Psoas muscle (tissue), 8 donors: ENCODE results near the gene NR3C1. TPM values are rescaled to one million over a fixed set of nuclear protein-coding genes. Genes with fewer than 3 reads are reported as not detected.

Experiments used
- ATAC-seq, 4 donors: fragments of 200-7000 bp; cut with Tn5 transposase; one replicate each; pipeline ENCODE4 v1.9.1; 2020; ENCODE audit warnings: moderate library complexity in 3 of 4, mild to moderate bottlenecking in 2 of 4
- DNase-seq, 2 donors: peaks; one replicate each; pipeline ENCODE4 v3.0.0-alpha.2; 2020
- H3K27ac ChIP-seq: fragments of 200-600 bp; one replicate; pipeline ENCODE4 v1.8.0; 2022
- H3K27me3 ChIP-seq, 3 donors: fragments of 200-600 bp in 1 of 3; one replicate each; pipeline versions ENCODE4 v1.6.1 to v1.8.0; 2013 to 2022; ENCODE audit warnings: low read length in 2 of 3, mild to moderate bottlenecking in 2 of 3, moderate library complexity in 1 of 3; ENCODE audit not compliant: insufficient read depth in 3 of 3
- H3K36me3 ChIP-seq, 2 donors: fragments of 200-600 bp in 1 of 2; one replicate each; pipeline versions ENCODE4 v1.6.1 to v1.8.0; 2013 to 2022; ENCODE audit warnings: low read depth in 1 of 2, mild to moderate bottlenecking in 1 of 2, moderate library complexity in 1 of 2; ENCODE audit not compliant: insufficient read depth in 1 of 2
- H3K4me1 ChIP-seq: fragments of 200-600 bp; one replicate; pipeline ENCODE4 v1.8.0; 2022
- H3K4me3 ChIP-seq: fragments of 200-600 bp; one replicate; pipeline ENCODE4 v1.8.0; 2022; ENCODE audit warnings: mild to moderate bottlenecking
- H3K9me3 ChIP-seq: fragments of 200-600 bp; one replicate; pipeline ENCODE4 v1.8.0; 2022
- WGBS, 3 donors: extraction: QIAGEN DNeasy Blood & Tissue Kit; methylation state at CpG; one replicate each; pipeline versions ENCODE4 v1.1.6 to v1.1.7; 2013; 5-methylcytosine and 5-hydroxymethylcytosine counted together
- intact Hi-C, 2 donors: fragments of 100-400 bp; cut with DNase I; formaldehyde crosslinking; loops; one replicate each; pipeline versions ENCODE4 v1.11.0 to v1.14.2; 2022
- polyA plus RNA-seq, 3 donors: library from polyadenylated mRNA; stranded (reverse); fragments of 200-250 nt; gene quantifications; one replicate each; pipeline ENCODE4 v1.2.3, GENCODE V29; 2013
- total RNA-seq, 4 donors: library from RNA; stranded (reverse); fragmentation: NEBNext Ultra II Directional in 2 of 4; extraction: Animal tissue kit (Norgen Biotek cat#: 25700) in 2 of 4; gene quantifications; one replicate each; pipeline versions ENCODE4 v1.2.1 to v1.2.4, GENCODE V29; 2021 to 2023
- TF ChIP-seq, protein P1 (sequence below): fragments of 200-600 bp; IDR thresholded peaks from one replicate; pipeline ENCODE4 v1.8.0; 2022; ENCODE audit warnings: antibody characterized with exemption
- donor health status: healthy with polysubstance abuse.
- donor health status: DM: no; HTN: no; CAD: no; lungs with moderate emphysema.
- donor health status: Bipolar disorder and iron deficiency.
- donor health status: healthy.
- donor health status: DM: yes; HTN: yes; CAD: no.
- donor health status: DM: no; HTN: no; CAD: no.
- donor health status: DM: no; HTN: no; CAD: no.
- donor health status: DM: yes; HTN: yes; CAD: no.

NR3C1 gene
- total and polyA plus RNA-seq, 7 donors = 16.5 to 89.7 (median 55.8) TPM

DNA sequence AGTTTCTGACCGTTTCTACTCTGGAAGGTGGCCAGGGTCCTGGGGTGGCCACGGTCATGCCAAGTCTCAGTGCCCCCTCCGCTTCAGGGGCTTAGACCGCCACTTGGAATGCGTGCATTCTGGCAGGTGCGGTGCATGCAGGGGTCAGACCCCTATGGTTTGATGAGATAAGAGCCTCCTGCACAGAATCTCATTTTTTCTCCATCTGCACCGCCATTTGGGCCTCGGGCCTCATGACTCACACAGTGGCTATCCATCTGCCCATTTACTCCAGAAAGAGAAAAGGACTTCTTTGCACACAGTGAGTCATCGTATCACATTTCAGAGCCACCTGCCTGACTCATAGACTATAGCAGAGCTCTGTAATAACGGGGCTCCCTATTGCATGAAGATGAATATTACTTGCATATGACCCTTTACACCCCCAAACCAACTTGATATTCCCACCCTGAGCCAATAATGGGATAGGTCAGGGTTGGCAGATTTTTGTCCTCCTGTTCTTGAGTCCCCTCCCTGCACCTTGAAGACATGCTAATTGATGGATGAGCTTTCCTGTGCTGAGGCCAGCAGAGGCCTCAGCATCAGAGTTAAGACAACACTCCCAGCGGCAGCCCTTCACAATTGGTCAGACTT, 157.4 kb downstream of the NR3C1 start:
- WGBS, 3 donors = 44 to 69% (median 57%) methylated on average over 11 of the region's 11 CpGs
- Histone ChIP-seq H3K36me3 (no peaks in the 10 kb centered on the region), H3K9me3 (no peaks in the 10 kb centered on the region), H3K4me3 (peak overlapping the region; percentile 27), H3K27ac (peak overlapping the region; percentile 87), H3K27me3 (no peaks in the 10 kb centered on the region), H3K4me1 (peaks cover 64% of the 10 kb centered on the region)
- TF ChIP-seq, protein P1, sequence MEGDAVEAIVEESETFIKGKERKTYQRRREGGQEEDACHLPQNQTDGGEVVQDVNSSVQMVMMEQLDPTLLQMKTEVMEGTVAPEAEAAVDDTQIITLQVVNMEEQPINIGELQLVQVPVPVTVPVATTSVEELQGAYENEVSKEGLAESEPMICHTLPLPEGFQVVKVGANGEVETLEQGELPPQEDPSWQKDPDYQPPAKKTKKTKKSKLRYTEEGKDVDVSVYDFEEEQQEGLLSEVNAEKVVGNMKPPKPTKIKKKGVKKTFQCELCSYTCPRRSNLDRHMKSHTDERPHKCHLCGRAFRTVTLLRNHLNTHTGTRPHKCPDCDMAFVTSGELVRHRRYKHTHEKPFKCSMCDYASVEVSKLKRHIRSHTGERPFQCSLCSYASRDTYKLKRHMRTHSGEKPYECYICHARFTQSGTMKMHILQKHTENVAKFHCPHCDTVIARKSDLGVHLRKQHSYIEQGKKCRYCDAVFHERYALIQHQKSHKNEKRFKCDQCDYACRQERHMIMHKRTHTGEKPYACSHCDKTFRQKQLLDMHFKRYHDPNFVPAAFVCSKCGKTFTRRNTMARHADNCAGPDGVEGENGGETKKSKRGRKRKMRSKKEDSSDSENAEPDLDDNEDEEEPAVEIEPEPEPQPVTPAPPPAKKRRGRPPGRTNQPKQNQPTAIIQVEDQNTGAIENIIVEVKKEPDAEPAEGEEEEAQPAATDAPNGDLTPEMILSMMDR = no peak
- DNase-seq (peak; percentile 43 to 67), ATAC-seq (peak; percentile 79 to 84 (median 82))
- intact Hi-C loops = loop anchor here (5.0 to 10.0 kb wide), 2 partner anchors 71 to 159 kb away; partner anchors contain the start of gene NR3C1 (in 1 of the 2)

DNA sequence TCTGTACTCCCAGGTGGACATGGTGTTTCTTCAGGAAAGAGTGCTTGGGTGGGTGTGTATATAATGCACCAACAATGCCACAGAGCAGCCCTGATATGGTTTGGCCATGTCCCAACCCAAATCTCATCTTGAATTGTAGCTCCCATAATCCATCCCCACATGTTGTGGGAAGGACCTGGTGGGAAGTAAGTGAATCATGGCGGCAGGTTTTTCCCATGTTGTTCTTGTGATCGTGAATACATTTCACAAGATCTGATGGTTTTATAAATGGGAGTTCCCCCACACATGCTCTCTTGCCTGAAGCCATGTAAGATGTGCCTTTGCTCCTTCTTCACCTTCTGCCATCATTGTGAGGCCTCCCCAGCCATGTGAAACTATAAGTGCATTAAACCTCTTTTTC, 158.5 kb downstream of the NR3C1 start:
- Histone ChIP-seq H3K9me3 (no peaks in the 10 kb centered on the region), H3K27ac (peak overlapping the region; percentile 87), H3K4me3 (no peak overlapping the region), H3K36me3 (no peaks in the 10 kb centered on the region), H3K27me3 (no peaks in the 10 kb centered on the region), H3K4me1 (peaks cover 61% of the 10 kb centered on the region)
- TF ChIP-seq, protein P1 = no peak
- no peak for ATAC-seq
- WGBS, 3 donors = 70 to 96% (median 78%) methylated on average over 2 of the region's 2 CpGs
- no peak for DNase-seq
- intact Hi-C loops = loop anchor here (5.0 to 10.0 kb wide), 3 partner anchors 72 to 160 kb away; partner anchors contain the start of gene NR3C1 (in 2 of the 2)

DNA sequence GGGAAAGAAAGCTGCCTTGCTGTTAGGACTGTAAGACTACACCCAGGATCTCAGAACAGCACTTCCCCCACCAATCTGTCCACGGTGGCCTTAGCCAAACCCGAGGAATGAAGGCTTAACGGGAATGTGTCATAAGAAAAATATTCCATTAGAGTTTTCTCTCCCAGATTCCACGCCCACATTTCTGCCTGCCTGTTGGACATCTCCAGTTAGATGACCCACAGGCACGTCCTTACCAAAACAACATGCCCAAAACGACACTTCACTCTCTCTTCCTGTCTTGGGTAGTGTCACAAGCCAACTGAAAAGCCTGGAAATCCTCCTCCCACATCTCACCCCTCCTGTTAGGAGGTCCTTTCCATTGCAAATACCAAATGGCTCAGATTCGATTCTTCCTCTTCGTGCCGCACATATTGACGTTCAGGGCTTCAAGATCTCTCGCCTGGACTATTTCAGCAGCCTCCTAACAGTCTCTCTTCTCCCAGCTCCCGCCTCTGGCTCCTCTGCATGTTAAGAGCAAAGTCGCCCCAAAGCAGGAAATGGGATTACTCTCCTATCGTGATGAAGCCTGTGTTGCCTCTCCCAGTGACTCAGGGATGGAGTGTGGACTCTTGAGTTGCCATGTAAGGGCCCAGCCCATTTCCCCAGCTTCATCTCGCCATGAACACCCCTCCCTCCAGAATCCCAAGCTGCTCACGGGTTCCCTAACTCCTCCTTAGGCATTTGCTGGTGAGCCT, 159.3 kb downstream of the NR3C1 start:
- TF ChIP-seq, protein P1 = no peak
- Histone ChIP-seq H3K9me3 (no peaks in the 10 kb centered on the region), H3K36me3 (no peaks in the 10 kb centered on the region), H3K4me3 (peak overlapping the region; percentile 37), H3K4me1 (peaks cover 52% of the 10 kb centered on the region), H3K27me3 (no peaks in the 10 kb centered on the region), H3K27ac (peak overlapping the region; percentile 87)
- WGBS, 3 donors = 27 to 42% (median 28%) methylated on average over 16 of the region's 16 CpGs
- DNase-seq (peak; percentile 75 to 85), ATAC-seq (peak; percentile 83 to 85 (median 84))
- intact Hi-C loops = loop anchor here (2.0 to 10.0 kb wide), 3 partner anchors 65 to 161 kb away; partner anchors contain the start of gene NR3C1 (in 2 of the 2)

GRCh38 chr5:143243103-143243502, 160.4 kb downstream of the NR3C1 start:
- no peak for DNase-seq
- H3K27me3 ChIP-seq = no peaks in the 10 kb centered on the region
- intact Hi-C loops = loop anchor here (2.0 to 10.0 kb wide), 3 partner anchors 64 to 162 kb away; partner anchors contain the start of gene NR3C1 (in 2 of the 2)
- ATAC-seq = peak; percentile 30 to 74 (median 58)
- H3K4me1 ChIP-seq = peaks cover 47% of the 10 kb centered on the region
- no peaks in the 10 kb centered on the region for H3K9me3 ChIP-seq
- 37 to 41% (median 39%) methylated on average over 6 of the region's 6 CpGs for WGBS, 3 donors
- H3K27ac ChIP-seq = peak overlapping the region; percentile 87
- no peak overlapping the region for H3K4me3 ChIP-seq
- H3K36me3 ChIP-seq = no peaks in the 10 kb centered on the region
- TF ChIP-seq, protein P1 = no peak
